GM19239 (cell line): Measurements from ENCODE around the gene IL1R2.

ENCODE experiments used
- DNase-seq: peaks from one replicate; pipeline ENCODE4 v3.0.0; 2011; ENCODE audit warnings: low spot score; ENCODE audit not compliant: insufficient read length
- FAIRE-seq: peaks from 2 replicates; lab custom pipeline; 2011; peaks lifted over from hg19 to GRCh38; lab: Jason Lieb, UNC

The IL1R2 gene

GRCh38 chr2:102070058-102070642, 78.4 kb downstream of the IL1R2 start:
- DNase-seq (no peak), FAIRE-seq (no peak)

- DNase-seq (no peak), FAIRE-seq (no peak)
These were observed 81.0 kb downstream of the IL1R2 start for GRCh38 chr2:102072741-102073140.

- no peak for FAIRE-seq
- no peak for DNase-seq
These were observed 81.5 kb downstream of the IL1R2 start for GRCh38 chr2:102073168-102073724.

- FAIRE-seq (peak; percentile 63), DNase-seq (no peak)
These were observed 82.5 kb downstream of the IL1R2 start for GRCh38 chr2:102074152-102074783.

GRCh38 chr2:102075479-102075878, 83.7 kb downstream of the IL1R2 start:
- FAIRE-seq (no peak), DNase-seq (no peak)

GRCh38 chr2:102076512-102076911, 84.8 kb downstream of the IL1R2 start:
- FAIRE-seq (no peak), DNase-seq (no peak)
